DND-41 (cell line): ENCODE measurements around the gene FOXP1.

Source experiments
- ATAC-seq: fragments of 200-7000 bp; cut with Tn5 transposase; 3 replicates; pipeline ENCODE4 v1.9.1; 2021; ENCODE audit warnings: low read depth; ENCODE audit not compliant: insufficient read depth
- DNase-seq: peaks from one replicate; pipeline ENCODE4 v3.0.0-alpha.2; 2020
- H2AFZ ChIP-seq: 2 replicates; pipeline ENCODE4 v1.6.0; 2012; ENCODE audit warnings: low read depth, low read length
- H3K27ac ChIP-seq: 2 replicates; pipeline ENCODE4 v1.5.1; 2012; ENCODE audit warnings: low read length, inconsistent platforms
- H3K27me3 ChIP-seq: fragments of 200-600 bp; sonication (generic); 2 replicates; pipeline ENCODE4 v1.6.0; 2012; ENCODE audit warnings: low read length, mild to moderate bottlenecking, inconsistent platforms; ENCODE audit not compliant: insufficient read depth, poor library complexity
- H3K36me3 ChIP-seq: 2 replicates; pipeline ENCODE4 v1.5.1; 2012; ENCODE audit warnings: low read length, inconsistent platforms; ENCODE audit not compliant: insufficient read depth
- H3K4me1 ChIP-seq: 2 replicates; pipeline ENCODE4 v1.5.1; 2012; ENCODE audit warnings: mild to moderate bottlenecking, low read length; ENCODE audit not compliant: insufficient read depth
- H3K4me2 ChIP-seq: 2 replicates; pipeline ENCODE4 v1.6.0; 2012; ENCODE audit warnings: mild to moderate bottlenecking, moderate library complexity, low read length, inconsistent platforms; ENCODE audit not compliant: insufficient read depth
- H3K4me3 ChIP-seq, 2 experiments: fragments of 200-600 bp in 1 of 2; shearing (Covaris generic) in 1 of 2; 2 replicates each; pipeline ENCODE4 v1.5.1; 2012 to 2016; ENCODE audit warnings: inconsistent platforms in 2 of 2, low read length in 2 of 2, mild to moderate bottlenecking in 2 of 2, low read depth in 1 of 2, moderate library complexity in 1 of 2
- H3K79me2 ChIP-seq: 2 replicates; pipeline ENCODE4 v1.6.0; 2012; ENCODE audit warnings: low read length, inconsistent platforms; ENCODE audit not compliant: insufficient read depth
- H3K9ac ChIP-seq: 2 replicates; pipeline ENCODE4 v1.6.0; 2012; ENCODE audit warnings: low read depth, mild to moderate bottlenecking, inconsistent platforms, low read length, moderate library complexity
- H3K9me3 ChIP-seq: 2 replicates; pipeline ENCODE4 v1.5.1; 2012; ENCODE audit warnings: low read length, moderate library complexity, mild to moderate bottlenecking, inconsistent platforms; ENCODE audit not compliant: insufficient read depth, severe bottlenecking
- H4K20me1 ChIP-seq: 2 replicates; pipeline ENCODE4 v1.6.0; 2012; ENCODE audit warnings: low read length; ENCODE audit not compliant: insufficient read depth
- CTCF ChIP-seq: IDR thresholded peaks from 2 replicates; pipeline ENCODE4 v1.5.1; 2012; ENCODE audit warnings: borderline replicate concordance, low read length, moderate library complexity, mild to moderate bottlenecking; ENCODE audit not compliant: poor library complexity, severe bottlenecking; ENCODE audit errors: extremely low read depth
- EZH2 ChIP-seq: IDR thresholded peaks from 3 replicates; pipeline ENCODE4 v1.6.1; 2012; ENCODE audit warnings: borderline replicate concordance, low read depth, mild to moderate bottlenecking, moderate library complexity, low read length, inconsistent platforms; ENCODE audit not compliant: severe bottlenecking

Gene FOXP1

GRCh38 chr3:71247221-71247957, 336.1 kb downstream of the FOXP1 start:
- Histone ChIP-seq H2AFZ (no peak overlapping the region), H3K4me2 (no peak overlapping the region), H3K79me2 (no peaks in the 10 kb centered on the region), H3K9ac (no peak overlapping the region), H3K4me3 (no peak overlapping the region), H3K27ac (no peak overlapping the region), H4K20me1 (peaks cover 10% of the 10 kb centered on the region; the same call in 1 of the 2 replicates), H3K9me3 (no peaks in the 10 kb centered on the region), H3K4me1 (no peaks in the 10 kb centered on the region), H3K27me3 (no peaks in the 10 kb centered on the region), H3K36me3 (no peaks in the 10 kb centered on the region)
- TF ChIP-seq CTCF (peak; percentile 31), EZH2 (no peak)
- DNase-seq (no peak), ATAC-seq (0 out of 3 replicates have a peak, but pooled peaks have one; percentile 53)

- Histone ChIP-seq H3K4me3 (no peak overlapping the region), H2AFZ (no peak overlapping the region), H3K79me2 (no peaks in the 10 kb centered on the region), H3K27ac (no peak overlapping the region), H3K9ac (no peak overlapping the region), H3K36me3 (no peaks in the 10 kb centered on the region), H4K20me1 (peaks cover 10% of the 10 kb centered on the region; the same call in 1 of the 2 replicates), H3K9me3 (no peaks in the 10 kb centered on the region), H3K27me3 (no peaks in the 10 kb centered on the region), H3K4me2 (no peak overlapping the region), H3K4me1 (no peaks in the 10 kb centered on the region)
- TF ChIP-seq EZH2 (no peak), CTCF (no peak)
- no peak for ATAC-seq
- no peak for DNase-seq
Measured at GRCh38 chr3:71245971-71246880, 337.3 kb downstream of the FOXP1 start.

DNA sequence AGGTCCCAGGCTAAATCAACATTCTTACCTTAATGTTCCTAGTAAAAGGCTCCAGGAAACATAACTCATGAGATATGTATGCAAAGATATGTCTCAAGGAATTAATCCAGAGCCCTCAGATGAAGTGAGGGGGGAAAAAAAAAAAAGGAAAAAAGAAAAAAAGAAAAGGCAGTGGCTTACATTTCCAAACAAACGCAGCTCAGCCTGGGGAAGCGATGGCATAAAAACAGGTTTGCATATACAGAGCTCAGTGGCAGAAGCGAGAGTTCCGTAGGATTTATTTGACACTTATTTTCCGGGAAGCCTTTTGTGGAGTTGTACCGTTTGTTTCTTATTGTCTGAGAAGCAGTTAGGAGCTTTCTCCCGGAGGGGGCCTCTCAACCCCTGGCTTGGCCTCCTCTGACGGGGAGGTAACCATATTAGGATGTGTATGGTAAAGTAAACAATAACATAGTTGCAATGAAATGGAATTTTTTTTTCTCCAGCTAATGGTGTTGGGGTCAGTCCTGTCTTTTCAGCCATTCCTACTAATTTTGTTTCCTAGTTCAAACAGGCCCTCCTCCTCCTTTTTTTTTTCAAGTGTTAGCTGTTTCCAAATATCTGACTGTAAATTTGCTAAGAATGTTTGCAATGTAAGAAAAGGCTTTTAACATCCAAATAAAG, 338.6 kb downstream of the FOXP1 start:
- H3K4me3 ChIP-seq: no peak overlapping the region
- no peaks in the 10 kb centered on the region for H3K4me1 ChIP-seq
- H3K36me3 ChIP-seq: no peaks in the 10 kb centered on the region
- no peak overlapping the region for H2AFZ ChIP-seq
- H3K9ac ChIP-seq: no peak overlapping the region
- no peak overlapping the region for H3K27ac ChIP-seq
- H3K27me3 ChIP-seq: no peaks in the 10 kb centered on the region
- H3K4me2 ChIP-seq: no peak overlapping the region
- ATAC-seq: no peak
- H4K20me1 ChIP-seq: peaks cover 8% of the 10 kb centered on the region; the same call in 1 of the 2 replicates
- no peak for DNase-seq
- TF ChIP-seq CTCF: no peak
- no peak for TF ChIP-seq EZH2
- H3K79me2 ChIP-seq: no peaks in the 10 kb centered on the region
- H3K9me3 ChIP-seq: no peaks in the 10 kb centered on the region
